HepG2 (cell line): ENCODE measurements around the gene NSFL1C. TPM values are rescaled to one million over a fixed set of nuclear protein-coding genes. Genes with fewer than 3 reads are reported as not detected.

Experiments used
- ARNTL ChIP-seq: sonication (generic); formaldehyde crosslinking; IDR thresholded peaks from 2 replicates; pipeline ENCODE4 v1.4.0; 2020; ENCODE audit warnings: mild to moderate bottlenecking, missing genetic modification reagents
- HNRNPUL1 ChIP-seq: fragments of 200-400 bp; formaldehyde crosslinking; IDR thresholded peaks from 2 replicates; pipeline ENCODE4 v1.6.1; 2017; ENCODE audit warnings: low read depth, mild to moderate bottlenecking, low read length, moderate library complexity
- KLF16 ChIP-seq, 2 experiments: sonication (generic) in 1 of 2; formaldehyde crosslinking in 1 of 2; IDR thresholded peaks; 2 replicates each; pipeline versions ENCODE4 v1.6.1 to v1.8.0; 2016 to 2023; ENCODE audit warnings: missing genetic modification reagents in 2 of 2, missing compliant biosample characterization in 1 of 2
- MEIS2 ChIP-seq: sonication (generic); formaldehyde crosslinking; IDR thresholded peaks from 2 replicates; pipeline ENCODE4 v1.9.0; 2021; ENCODE audit warnings: mild to moderate bottlenecking, missing genetic modification reagents
- NONO ChIP-seq, 2 experiments: fragments of 450-650 bp in 1 of 2; sonication (generic) in 1 of 2; formaldehyde crosslinking in 1 of 2; IDR thresholded peaks in 1 of 2; conservative IDR thresholded peaks in 1 of 2; 2 replicates each; pipeline versions ENCODE4 v1.6.1 to v1.8.0; 2017 to 2022; ENCODE audit warnings: mild to moderate bottlenecking in 1 of 2, missing genetic modification reagents in 1 of 2, moderate library complexity in 1 of 2
- RBAK ChIP-seq: sonication (generic); formaldehyde crosslinking; IDR thresholded peaks from 2 replicates; pipeline ENCODE4 v1.5.1; 2020; ENCODE audit warnings: mild to moderate bottlenecking, missing genetic modification reagents
- RNF2 ChIP-seq: fragments of 450-650 bp; conservative IDR thresholded peaks from 2 replicates; pipeline ENCODE4 v1.6.1; 2016; ENCODE audit warnings: low read depth
- SMAD1 ChIP-seq: sonication (generic); formaldehyde crosslinking; IDR thresholded peaks from 2 replicates; pipeline ENCODE4 v1.4.0; 2020; ENCODE audit warnings: missing genetic modification reagents, low read depth, mild to moderate bottlenecking, borderline replicate concordance
- ZC3H4 ChIP-seq: sonication (generic); formaldehyde crosslinking; IDR thresholded peaks from 2 replicates; pipeline ENCODE4 v1.4.0; 2020; ENCODE audit warnings: missing genetic modification reagents, borderline replicate concordance
- ZKSCAN8 ChIP-seq: IDR thresholded peaks from 2 replicates; pipeline ENCODE4 v1.6.1; 2016; ENCODE audit warnings: borderline replicate concordance, missing genetic modification reagents, missing compliant biosample characterization
- ZNF136 ChIP-seq: sonication (generic); formaldehyde crosslinking; IDR thresholded peaks from 2 replicates; pipeline ENCODE4 v1.8.1; 2022; ENCODE audit warnings: low read depth, mild to moderate bottlenecking, moderate library complexity, missing genetic modification reagents
- ZNF337 ChIP-seq: sonication (generic); formaldehyde crosslinking; IDR thresholded peaks from 2 replicates; pipeline ENCODE4 v1.5.1; 2020; ENCODE audit warnings: missing genetic modification reagents, low read depth, mild to moderate bottlenecking, borderline replicate concordance
- ZNF558 ChIP-seq: sonication (generic); formaldehyde crosslinking; IDR thresholded peaks from 2 replicates; pipeline ENCODE4 v1.9.0; 2022; ENCODE audit warnings: mild to moderate bottlenecking, missing genetic modification reagents, borderline replicate concordance
- ZNF569 ChIP-seq: sonication (generic); formaldehyde crosslinking; IDR thresholded peaks from 2 replicates; pipeline ENCODE4 v1.5.0; 2020; ENCODE audit warnings: mild to moderate bottlenecking, missing genetic modification reagents, moderate library complexity, borderline replicate concordance
- ZNF660 ChIP-seq: sonication (generic); formaldehyde crosslinking; IDR thresholded peaks from 2 replicates; pipeline ENCODE4 v1.5.1; 2020; ENCODE audit warnings: mild to moderate bottlenecking, low read depth, missing genetic modification reagents, borderline replicate concordance
- ZNF720 ChIP-seq: sonication (generic); formaldehyde crosslinking; IDR thresholded peaks from 2 replicates; pipeline ENCODE4 v1.4.0; 2020; ENCODE audit warnings: missing genetic modification reagents
- ZNF780A ChIP-seq: sonication (generic); formaldehyde crosslinking; IDR thresholded peaks from 2 replicates; pipeline ENCODE4 v1.8.0; 2022; ENCODE audit warnings: mild to moderate bottlenecking, missing genetic modification reagents, moderate library complexity
- ZNF788 ChIP-seq: sonication (generic); formaldehyde crosslinking; IDR thresholded peaks from 2 replicates; pipeline ENCODE4 v1.5.0; 2020; ENCODE audit warnings: mild to moderate bottlenecking, missing genetic modification reagents, borderline replicate concordance
- ZSCAN25 ChIP-seq: sonication (generic); formaldehyde crosslinking; IDR thresholded peaks from 2 replicates; pipeline ENCODE4 v1.8.0; 2022; ENCODE audit warnings: mild to moderate bottlenecking, missing genetic modification reagents
- polyA plus RNA-seq, 8 experiments: library from polyadenylated mRNA; depleted of rRNA in 3 of 8; stranded (reverse) in 7 of 8; unstranded in 1 of 8; fragments of >200 nt; fragmentation: Illumina TruSeq in 4 of 8; extraction: Trizol in 4 of 8; gene quantifications; 2 replicates each; pipeline versions ENCODE4 v1.2.1 to v1.2.3, GENCODE V29; 2011 to 2016; ENCODE audit warnings: low read depth in 4 of 8, missing spikeins in 1 of 8, mixed read lengths in 1 of 8; ENCODE audit not compliant: insufficient read depth in 1 of 8
- total RNA-seq, 5 experiments: library from RNA; depleted of rRNA; stranded (reverse); fragments of >200 nt; fragmentation: Illumina TruSeq; extraction: Trizol; gene quantifications; 2 replicates each; pipeline ENCODE4 v1.2.3, GENCODE V29; 2016; ENCODE audit warnings: low read depth in 1 of 5
- TF ChIP-seq, protein P1 (sequence below): sonication (generic); formaldehyde crosslinking; IDR thresholded peaks from 2 replicates; pipeline ENCODE4 v1.4.0; 2020; ENCODE audit warnings: missing genetic modification reagents, borderline replicate concordance
- TF ChIP-seq, protein P2 (sequence below): sonication (generic); formaldehyde crosslinking; IDR thresholded peaks from 2 replicates; pipeline ENCODE4 v1.4.0; 2020; ENCODE audit warnings: missing genetic modification reagents

The NSFL1C gene
- total and polyA plus RNA-seq, 2 of the 13 experiments (the other 11 are each of a cell fraction or from before 2014, with no cell fraction given) = 22.9 to 62.7 TPM

DNA sequence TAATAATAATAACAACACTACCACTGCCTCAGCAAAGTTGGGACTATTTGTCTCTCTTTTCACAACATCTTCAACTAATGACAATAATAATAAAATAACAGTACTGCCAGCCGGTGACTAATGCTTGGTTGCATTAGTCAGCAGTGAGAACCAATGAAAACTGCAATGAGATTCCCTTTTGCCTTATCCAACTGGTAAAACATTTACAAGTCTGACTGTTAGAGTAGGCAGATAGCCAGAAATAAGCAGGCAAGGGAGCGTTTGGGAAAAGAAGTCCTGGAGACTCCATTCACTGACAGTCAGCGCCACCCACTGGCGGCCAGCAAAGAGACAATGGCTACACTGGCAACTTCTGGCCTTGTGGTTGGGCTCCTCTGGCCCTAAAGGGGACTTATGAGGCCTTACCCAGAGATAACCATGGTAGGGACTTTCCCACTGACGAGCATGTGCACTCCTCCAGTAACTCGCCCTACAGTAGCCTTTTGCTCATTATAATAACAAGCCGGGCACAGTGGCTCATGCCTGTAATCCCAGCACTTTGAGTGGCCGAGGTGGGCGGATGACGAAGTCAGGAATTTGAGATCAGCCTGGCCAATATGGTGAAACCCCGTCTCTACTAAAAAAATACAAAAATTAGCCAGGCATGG, 3.4 kb upstream of the NSFL1C start (continued):
- TF ChIP-seq ARNTL (no peak), ZC3H4 (no peak), ZNF788 (CRISPR knock-in tag) (no peak), ZNF337 (CRISPR knock-in tag) (no peak), RBAK (CRISPR knock-in tag) (no peak), MEIS2 (CRISPR knock-in tag) (0 out of 2 replicates have a peak, but pooled peaks have one; percentile 18), SMAD1 (CRISPR knock-in tag) (peak; percentile 84; the same call in 1 of the 2 replicates), RNF2 (no peak), ZKSCAN8 (CRISPR knock-in tag) (0 out of 2 replicates have a peak, but pooled peaks have one; percentile 41), NONO (IDR thresholded peaks at IDR 0.05) (no peak), NONO (CRISPR knock-in tag; conservative IDR thresholded peaks at IDR 0.05) (no peak), ZNF136 (CRISPR knock-in tag) (no peak; the same call in 1 of the 2 replicates), ZSCAN25 (CRISPR knock-in tag) (no peak), ZNF569 (CRISPR knock-in tag) (no peak), ZNF558 (CRISPR knock-in tag) (no peak), KLF16 (CRISPR knock-in tag; IDR thresholded peaks at IDR 0.05) (peak in 1 of 2 experiments; percentile 88; a peak in 2 of 4 replicates), ZNF720 (0 out of 2 replicates have a peak, but pooled peaks have one; percentile 59), ZNF780A (CRISPR knock-in tag) (no peak), HNRNPUL1 (no peak; the same call in 1 of the 2 replicates), ZNF660 (no peak)
- TF ChIP-seq, protein P1, sequence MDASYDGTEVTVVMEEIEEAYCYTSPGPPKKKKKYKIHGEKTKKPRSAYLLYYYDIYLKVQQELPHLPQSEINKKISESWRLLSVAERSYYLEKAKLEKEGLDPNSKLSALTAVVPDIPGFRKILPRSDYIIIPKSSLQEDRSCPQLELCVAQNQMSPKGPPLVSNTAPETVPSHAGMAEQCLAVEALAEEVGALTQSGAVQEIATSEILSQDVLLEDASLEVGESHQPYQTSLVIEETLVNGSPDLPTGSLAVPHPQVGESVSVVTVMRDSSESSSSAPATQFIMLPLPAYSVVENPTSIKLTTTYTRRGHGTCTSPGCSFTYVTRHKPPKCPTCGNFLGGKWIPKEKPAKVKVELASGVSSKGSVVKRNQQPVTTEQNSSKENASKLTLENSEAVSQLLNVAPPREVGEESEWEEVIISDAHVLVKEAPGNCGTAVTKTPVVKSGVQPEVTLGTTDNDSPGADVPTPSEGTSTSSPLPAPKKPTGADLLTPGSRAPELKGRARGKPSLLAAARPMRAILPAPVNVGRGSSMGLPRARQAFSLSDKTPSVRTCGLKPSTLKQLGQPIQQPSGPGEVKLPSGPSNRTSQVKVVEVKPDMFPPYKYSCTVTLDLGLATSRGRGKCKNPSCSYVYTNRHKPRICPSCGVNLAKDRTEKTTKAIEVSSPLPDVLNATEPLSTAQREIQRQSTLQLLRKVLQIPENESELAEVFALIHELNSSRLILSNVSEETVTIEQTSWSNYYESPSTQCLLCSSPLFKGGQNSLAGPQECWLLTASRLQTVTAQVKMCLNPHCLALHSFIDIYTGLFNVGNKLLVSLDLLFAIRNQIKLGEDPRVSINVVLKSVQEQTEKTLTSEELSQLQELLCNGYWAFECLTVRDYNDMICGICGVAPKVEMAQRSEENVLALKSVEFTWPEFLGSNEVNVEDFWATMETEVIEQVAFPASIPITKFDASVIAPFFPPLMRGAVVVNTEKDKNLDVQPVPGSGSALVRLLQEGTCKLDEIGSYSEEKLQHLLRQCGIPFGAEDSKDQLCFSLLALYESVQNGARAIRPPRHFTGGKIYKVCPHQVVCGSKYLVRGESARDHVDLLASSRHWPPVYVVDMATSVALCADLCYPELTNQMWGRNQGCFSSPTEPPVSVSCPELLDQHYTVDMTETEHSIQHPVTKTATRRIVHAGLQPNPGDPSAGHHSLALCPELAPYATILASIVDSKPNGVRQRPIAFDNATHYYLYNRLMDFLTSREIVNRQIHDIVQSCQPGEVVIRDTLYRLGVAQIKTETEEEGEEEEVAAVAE (CRISPR knock-in tag) = peak; percentile 88; the same call in 1 of the 2 replicates
- TF ChIP-seq, protein P2, sequence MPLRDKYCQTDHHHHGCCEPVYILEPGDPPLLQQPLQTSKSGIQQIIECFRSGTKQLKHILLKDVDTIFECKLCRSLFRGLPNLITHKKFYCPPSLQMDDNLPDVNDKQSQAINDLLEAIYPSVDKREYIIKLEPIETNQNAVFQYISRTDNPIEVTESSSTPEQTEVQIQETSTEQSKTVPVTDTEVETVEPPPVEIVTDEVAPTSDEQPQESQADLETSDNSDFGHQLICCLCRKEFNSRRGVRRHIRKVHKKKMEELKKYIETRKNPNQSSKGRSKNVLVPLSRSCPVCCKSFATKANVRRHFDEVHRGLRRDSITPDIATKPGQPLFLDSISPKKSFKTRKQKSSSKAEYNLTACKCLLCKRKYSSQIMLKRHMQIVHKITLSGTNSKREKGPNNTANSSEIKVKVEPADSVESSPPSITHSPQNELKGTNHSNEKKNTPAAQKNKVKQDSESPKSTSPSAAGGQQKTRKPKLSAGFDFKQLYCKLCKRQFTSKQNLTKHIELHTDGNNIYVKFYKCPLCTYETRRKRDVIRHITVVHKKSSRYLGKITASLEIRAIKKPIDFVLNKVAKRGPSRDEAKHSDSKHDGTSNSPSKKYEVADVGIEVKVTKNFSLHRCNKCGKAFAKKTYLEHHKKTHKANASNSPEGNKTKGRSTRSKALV = peak; percentile 81; the same call in 1 of the 2 replicates
